Neural cell (in vitro differentiated cells): ENCODE measurements around the gene BCL2L12. TPM values are rescaled to one million over a fixed set of nuclear protein-coding genes. Genes with fewer than 3 reads are reported as not detected.

Experiments
- H2AFZ ChIP-seq: fragments of 200-600, 300-800 bp; sonication (generic), shearing (Covaris generic); 2 replicates; pipeline ENCODE4 v1.6.0; 2014; ENCODE audit warnings: low read depth, mild to moderate bottlenecking, antibody characterized with exemption, low read length, moderate library complexity
- H3F3A ChIP-seq: fragments of 200-600 bp; shearing (Covaris generic); 2 replicates; pipeline ENCODE4 v1.6.1; 2016; ENCODE audit warnings: mild to moderate bottlenecking, moderate library complexity, mixed read lengths, antibody characterized with exemption, low read length; ENCODE audit not compliant: insufficient read depth, poor library complexity, severe bottlenecking
- H3K27ac ChIP-seq: fragments of 200-600, 300-800 bp; sonication (generic), shearing (Covaris generic); 2 replicates; pipeline ENCODE4 v1.5.1; 2014; ENCODE audit warnings: mild to moderate bottlenecking, low read length, moderate library complexity
- H3K27me3 ChIP-seq: fragments of 300-800, 200-600 bp; sonication (generic), shearing (Covaris generic); 2 replicates; pipeline ENCODE4 v1.6.0; 2014; ENCODE audit warnings: mild to moderate bottlenecking, low read depth, low read length, moderate library complexity; ENCODE audit not compliant: insufficient read depth
- H3K36me3 ChIP-seq: fragments of 300-800, 200-600 bp; sonication (generic), shearing (Covaris generic); 2 replicates; pipeline ENCODE4 v1.5.1; 2014; ENCODE audit warnings: mild to moderate bottlenecking, antibody characterized with exemption, low read length, moderate library complexity; ENCODE audit not compliant: insufficient read depth
- H3K4me2 ChIP-seq: fragments of 300-800, 200-600 bp; sonication (generic), shearing (Covaris generic); 2 replicates; pipeline ENCODE4 v1.6.0; 2014; ENCODE audit warnings: mild to moderate bottlenecking, low read length
- H3K4me3 ChIP-seq: fragments of 300-800, 200-600 bp; sonication (generic), shearing (Covaris generic); 2 replicates; pipeline ENCODE4 v1.5.1; 2014; ENCODE audit warnings: mild to moderate bottlenecking, low read length, moderate library complexity
- H3K79me2 ChIP-seq: fragments of 200-600 bp; shearing (Covaris generic); replicated peaks from 2 replicates; pipeline ENCODE4 v1.6.0; 2014; ENCODE audit warnings: mild to moderate bottlenecking, low read length, moderate library complexity; ENCODE audit not compliant: insufficient read depth
- H3K9ac ChIP-seq: fragments of 300-800, 200-600 bp; sonication (generic), shearing (Covaris generic); 2 replicates; pipeline ENCODE4 v1.6.1; 2016; ENCODE audit warnings: mild to moderate bottlenecking, low read length, mixed read lengths
- H3K9me2 ChIP-seq: fragments of 200-600 bp; shearing (Covaris generic); 2 replicates; pipeline ENCODE4 v1.6.1; 2016; ENCODE audit warnings: mild to moderate bottlenecking, low read length, mixed read lengths; ENCODE audit not compliant: insufficient read depth
- H3K9me3 ChIP-seq: fragments of 200-600, 300-800 bp; sonication (generic), shearing (Covaris generic); 2 replicates; pipeline ENCODE4 v1.6.1; 2016; ENCODE audit warnings: mild to moderate bottlenecking, mixed run types, low read length, moderate library complexity, mixed read lengths
- H4K20me1 ChIP-seq: fragments of 200-600 bp; shearing (Covaris generic); 2 replicates; pipeline ENCODE4 v1.6.1; 2016; ENCODE audit warnings: mild to moderate bottlenecking, mixed run types; ENCODE audit not compliant: insufficient read depth
- EP300 ChIP-seq: fragments of 450-650 bp; conservative IDR thresholded peaks from 2 replicates; pipeline ENCODE4 v1.6.1; 2014; ENCODE audit warnings: antibody characterized with exemption, mild to moderate bottlenecking, moderate library complexity; ENCODE audit not compliant: poor library complexity, severe bottlenecking
- EZH2 ChIP-seq: fragments of 200-600, 300-800 bp; shearing (Covaris generic), sonication (generic); IDR thresholded peaks from 2 replicates; pipeline ENCODE4 v1.6.1; 2014; ENCODE audit warnings: antibody characterized with exemption, low read length, borderline replicate concordance, mild to moderate bottlenecking; ENCODE audit not compliant: insufficient read depth, poor library complexity, severe bottlenecking
- MXI1 ChIP-seq: fragments of 450-650 bp; conservative IDR thresholded peaks from 2 replicates; pipeline ENCODE4 v1.6.1; 2014; ENCODE audit warnings: antibody characterized with exemption, mild to moderate bottlenecking; ENCODE audit not compliant: poor library complexity, severe bottlenecking
- POLR2AphosphoS5 ChIP-seq: IDR thresholded peaks from 2 replicates; pipeline ENCODE4 v1.6.1; 2012
- RAD21 ChIP-seq: fragments of 450-650 bp; conservative IDR thresholded peaks from 2 replicates; pipeline ENCODE4 v1.6.1; 2014; ENCODE audit warnings: antibody characterized with exemption, mild to moderate bottlenecking, moderate library complexity
- SMC3 ChIP-seq: fragments of 450-650 bp; conservative IDR thresholded peaks from 2 replicates; pipeline ENCODE4 v1.6.1; 2014; ENCODE audit warnings: antibody characterized with exemption, mild to moderate bottlenecking, moderate library complexity; ENCODE audit not compliant: poor library complexity
- TAF1 ChIP-seq: IDR thresholded peaks from 2 replicates; pipeline ENCODE4 v1.6.1; 2012; ENCODE audit warnings: low read depth
- polyA plus RNA-seq: library from polyadenylated mRNA; depleted of rRNA; stranded (reverse); fragments of >200 nt; gene quantifications from 2 replicates; pipeline ENCODE4 v1.2.3, GENCODE V29; 2014
- TF ChIP-seq, protein P1 (sequence below): fragments of 450-650 bp; IDR thresholded peaks from 2 replicates; pipeline ENCODE4 v1.5.1; 2014; ENCODE audit warnings: antibody characterized with exemption, mild to moderate bottlenecking, moderate library complexity; ENCODE audit not compliant: poor library complexity, severe bottlenecking
- TF ChIP-seq, protein P2 (sequence below): IDR thresholded peaks from 2 replicates; pipeline ENCODE4 v1.6.1; 2012; ENCODE audit warnings: borderline replicate concordance

The BCL2L12 gene
- polyA plus RNA-seq, 1 donor from 2014 or later = 1.1 TPM

DNA sequence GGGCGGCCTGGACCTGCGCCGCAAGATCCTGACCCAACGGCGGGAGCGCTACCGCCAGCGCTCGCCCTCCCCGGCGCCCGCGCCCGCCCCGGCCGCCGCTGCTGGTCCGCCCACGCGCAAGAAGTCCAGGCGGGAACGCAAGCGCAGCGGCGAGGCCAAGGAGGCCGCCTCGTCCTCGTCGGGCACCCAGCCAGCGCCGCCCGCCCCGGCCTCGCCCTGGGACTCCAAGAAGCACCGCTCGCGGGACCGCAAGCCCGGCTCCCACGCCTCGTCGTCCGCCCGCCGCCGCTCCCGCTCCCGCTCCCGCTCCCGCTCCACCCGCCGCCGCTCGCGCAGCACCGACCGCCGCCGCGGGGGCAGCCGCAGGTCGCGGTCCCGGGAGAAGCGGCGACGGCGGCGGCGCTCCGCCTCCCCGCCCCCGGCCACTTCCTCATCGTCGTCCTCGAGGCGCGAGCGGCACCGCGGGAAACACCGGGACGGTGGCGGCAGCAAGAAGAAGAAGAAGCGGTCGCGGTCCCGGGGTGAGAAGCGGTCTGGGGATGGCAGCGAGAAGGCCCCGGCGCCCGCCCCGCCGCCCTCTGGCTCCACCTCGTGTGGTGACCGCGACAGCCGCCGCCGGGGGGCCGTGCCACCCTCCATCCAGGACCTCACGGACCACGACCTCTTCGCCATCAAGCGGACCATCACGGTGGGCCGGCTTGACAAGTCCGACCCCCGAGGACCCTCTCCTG, 13.7 kb upstream of the BCL2L12 start:
- Histone ChIP-seq H3K36me3 (no peaks in the 10 kb centered on the region), H3K27ac (no peak overlapping the region), H4K20me1 (no peaks in the 10 kb centered on the region), H3K9ac (no peak overlapping the region), H3F3A (no peaks in the 10 kb centered on the region), H3K9me2 (no peaks in the 10 kb centered on the region), H2AFZ (no peak overlapping the region), H3K27me3 (no peaks in the 10 kb centered on the region), H3K9me3 (no peaks in the 10 kb centered on the region), H3K4me2 (no peak overlapping the region), H3K4me3 (no peak overlapping the region), H3K79me2 (no peaks in the 10 kb centered on the region)
- TF ChIP-seq EZH2 = no peak
- TF ChIP-seq TAF1 = no peak

DNA sequence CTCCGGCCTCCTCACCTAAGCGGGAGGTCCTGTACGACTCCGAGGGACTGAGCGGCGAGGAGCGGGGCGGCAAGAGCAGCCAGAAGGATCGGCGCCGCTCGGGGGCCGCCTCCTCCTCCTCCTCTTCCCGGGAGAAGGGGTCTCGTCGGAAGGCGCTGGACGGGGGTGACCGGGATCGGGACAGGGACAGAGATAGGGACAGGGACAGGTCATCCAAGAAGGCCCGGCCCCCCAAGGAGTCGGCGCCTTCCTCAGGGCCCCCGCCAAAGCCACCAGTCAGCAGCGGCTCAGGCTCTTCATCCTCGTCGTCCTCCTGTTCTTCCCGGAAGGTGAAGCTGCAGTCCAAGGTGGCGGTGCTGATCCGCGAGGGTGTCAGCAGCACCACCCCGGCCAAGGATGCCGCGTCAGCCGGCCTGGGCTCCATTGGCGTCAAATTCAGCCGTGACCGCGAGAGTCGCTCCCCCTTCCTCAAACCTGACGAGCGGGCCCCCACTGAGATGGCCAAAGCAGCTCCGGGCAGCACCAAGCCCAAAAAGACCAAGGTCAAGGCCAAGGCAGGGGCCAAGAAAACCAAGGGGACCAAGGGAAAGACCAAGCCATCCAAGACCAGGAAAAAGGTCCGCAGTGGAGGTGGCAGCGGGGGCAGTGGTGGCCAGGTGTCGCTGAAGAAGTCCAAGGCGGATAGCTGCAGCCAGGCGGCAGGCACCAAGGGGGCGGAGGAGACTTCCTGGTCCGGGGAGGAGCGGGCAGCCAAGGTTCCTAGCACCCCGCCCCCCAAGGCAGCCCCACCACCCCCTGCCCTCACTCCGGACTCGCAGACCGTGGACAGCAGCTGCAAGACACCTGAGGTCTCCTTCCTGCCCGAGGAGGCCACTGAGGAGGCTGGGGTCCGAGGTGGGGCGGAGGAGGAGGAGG, 12.9 kb upstream of the BCL2L12 start:
- Histone ChIP-seq H3K4me3 (no peak overlapping the region), H3K27me3 (no peaks in the 10 kb centered on the region), H3K9ac (no peak overlapping the region), H3K27ac (no peak overlapping the region), H3K4me2 (no peak overlapping the region), H3F3A (no peaks in the 10 kb centered on the region), H3K9me3 (no peaks in the 10 kb centered on the region), H3K36me3 (no peaks in the 10 kb centered on the region), H4K20me1 (no peaks in the 10 kb centered on the region), H3K9me2 (no peaks in the 10 kb centered on the region), H3K79me2 (no peaks in the 10 kb centered on the region), H2AFZ (no peak overlapping the region)
- no peak for TF ChIP-seq RAD21

DNA sequence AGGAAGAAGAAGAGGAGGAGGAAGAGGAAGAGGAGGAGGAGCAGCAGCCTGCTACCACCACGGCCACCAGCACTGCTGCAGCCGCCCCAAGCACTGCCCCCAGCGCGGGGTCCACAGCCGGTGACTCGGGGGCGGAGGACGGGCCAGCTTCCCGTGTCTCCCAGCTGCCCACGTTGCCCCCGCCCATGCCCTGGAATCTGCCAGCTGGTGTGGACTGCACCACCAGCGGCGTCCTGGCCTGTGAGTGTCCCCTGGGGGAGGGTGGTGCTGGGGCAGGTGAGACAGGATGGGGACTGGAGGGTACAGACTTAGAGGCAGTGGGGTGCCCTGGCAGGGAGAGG, 12.3 kb upstream of the BCL2L12 start:
- H3K9ac ChIP-seq = no peak overlapping the region
- H3K27ac ChIP-seq = no peak overlapping the region
- no peaks in the 10 kb centered on the region for H3K27me3 ChIP-seq
- no peaks in the 10 kb centered on the region for H4K20me1 ChIP-seq
- H3K4me3 ChIP-seq = no peak overlapping the region
- H3K9me3 ChIP-seq = no peaks in the 10 kb centered on the region
- no peak overlapping the region for H3K4me2 ChIP-seq
- H3K79me2 ChIP-seq = no peaks in the 10 kb centered on the region
- TF ChIP-seq RAD21 = no peak
- TF ChIP-seq, protein P1, sequence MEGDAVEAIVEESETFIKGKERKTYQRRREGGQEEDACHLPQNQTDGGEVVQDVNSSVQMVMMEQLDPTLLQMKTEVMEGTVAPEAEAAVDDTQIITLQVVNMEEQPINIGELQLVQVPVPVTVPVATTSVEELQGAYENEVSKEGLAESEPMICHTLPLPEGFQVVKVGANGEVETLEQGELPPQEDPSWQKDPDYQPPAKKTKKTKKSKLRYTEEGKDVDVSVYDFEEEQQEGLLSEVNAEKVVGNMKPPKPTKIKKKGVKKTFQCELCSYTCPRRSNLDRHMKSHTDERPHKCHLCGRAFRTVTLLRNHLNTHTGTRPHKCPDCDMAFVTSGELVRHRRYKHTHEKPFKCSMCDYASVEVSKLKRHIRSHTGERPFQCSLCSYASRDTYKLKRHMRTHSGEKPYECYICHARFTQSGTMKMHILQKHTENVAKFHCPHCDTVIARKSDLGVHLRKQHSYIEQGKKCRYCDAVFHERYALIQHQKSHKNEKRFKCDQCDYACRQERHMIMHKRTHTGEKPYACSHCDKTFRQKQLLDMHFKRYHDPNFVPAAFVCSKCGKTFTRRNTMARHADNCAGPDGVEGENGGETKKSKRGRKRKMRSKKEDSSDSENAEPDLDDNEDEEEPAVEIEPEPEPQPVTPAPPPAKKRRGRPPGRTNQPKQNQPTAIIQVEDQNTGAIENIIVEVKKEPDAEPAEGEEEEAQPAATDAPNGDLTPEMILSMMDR = no peak
- TF ChIP-seq SMC3 = no peak
- TF ChIP-seq, protein P2, sequence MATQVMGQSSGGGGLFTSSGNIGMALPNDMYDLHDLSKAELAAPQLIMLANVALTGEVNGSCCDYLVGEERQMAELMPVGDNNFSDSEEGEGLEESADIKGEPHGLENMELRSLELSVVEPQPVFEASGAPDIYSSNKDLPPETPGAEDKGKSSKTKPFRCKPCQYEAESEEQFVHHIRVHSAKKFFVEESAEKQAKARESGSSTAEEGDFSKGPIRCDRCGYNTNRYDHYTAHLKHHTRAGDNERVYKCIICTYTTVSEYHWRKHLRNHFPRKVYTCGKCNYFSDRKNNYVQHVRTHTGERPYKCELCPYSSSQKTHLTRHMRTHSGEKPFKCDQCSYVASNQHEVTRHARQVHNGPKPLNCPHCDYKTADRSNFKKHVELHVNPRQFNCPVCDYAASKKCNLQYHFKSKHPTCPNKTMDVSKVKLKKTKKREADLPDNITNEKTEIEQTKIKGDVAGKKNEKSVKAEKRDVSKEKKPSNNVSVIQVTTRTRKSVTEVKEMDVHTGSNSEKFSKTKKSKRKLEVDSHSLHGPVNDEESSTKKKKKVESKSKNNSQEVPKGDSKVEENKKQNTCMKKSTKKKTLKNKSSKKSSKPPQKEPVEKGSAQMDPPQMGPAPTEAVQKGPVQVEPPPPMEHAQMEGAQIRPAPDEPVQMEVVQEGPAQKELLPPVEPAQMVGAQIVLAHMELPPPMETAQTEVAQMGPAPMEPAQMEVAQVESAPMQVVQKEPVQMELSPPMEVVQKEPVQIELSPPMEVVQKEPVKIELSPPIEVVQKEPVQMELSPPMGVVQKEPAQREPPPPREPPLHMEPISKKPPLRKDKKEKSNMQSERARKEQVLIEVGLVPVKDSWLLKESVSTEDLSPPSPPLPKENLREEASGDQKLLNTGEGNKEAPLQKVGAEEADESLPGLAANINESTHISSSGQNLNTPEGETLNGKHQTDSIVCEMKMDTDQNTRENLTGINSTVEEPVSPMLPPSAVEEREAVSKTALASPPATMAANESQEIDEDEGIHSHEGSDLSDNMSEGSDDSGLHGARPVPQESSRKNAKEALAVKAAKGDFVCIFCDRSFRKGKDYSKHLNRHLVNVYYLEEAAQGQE = no peak
- TF ChIP-seq POLR2AphosphoS5 = no peak
- TF ChIP-seq EZH2 = no peak
- no peak for TF ChIP-seq MXI1
- no peak for TF ChIP-seq EP300
- no peak for TF ChIP-seq TAF1
- no peak overlapping the region for H2AFZ ChIP-seq
- H3K36me3 ChIP-seq = no peaks in the 10 kb centered on the region
- H3K9me2 ChIP-seq = no peaks in the 10 kb centered on the region
- H3F3A ChIP-seq = no peaks in the 10 kb centered on the region
